GM18858 (cell line): ENCODE results near the gene OR51T1.
"Not testable (repeated sequence)": the region's sequence is repeated elsewhere in the genome, so short reads cannot be mapped to it uniquely, and the experiment has no call there.

Experiments used
- ATAC-seq: cut with Tn5 transposase; IDR thresholded peaks from one replicate; pipeline ENCODE4 v1.9.1; 2021; ENCODE audit not compliant: unreplicated experiment

OR51T1 gene

GRCh38 chr11:4881860-4882500 is at the start of gene OR51T1:
Gene OR51T1, plus strand, starts transcription at chr11:4881900. Its CDS starts 0 bp downstream, at chr11:4881900.
- ATAC-seq, result no peak

GRCh38 chr11:4839851-4840549 is 41.7 kb upstream of the OR51T1 start:
- ATAC-seq, result no peak

- ATAC-seq, result no peak
Measured at GRCh38 chr11:4848908-4849532, 32.7 kb upstream of the OR51T1 start, which contains the start of gene OR51S1. Gene OR51S1, minus strand, starts transcription at chr11:4849208. Its CDS starts 0 bp downstream, at chr11:4849208.

GRCh38 chr11:4851033-4851432 is 30.7 kb upstream of the OR51T1 start:
- no peak for ATAC-seq

- not testable (repeated sequence) for ATAC-seq
Measured at GRCh38 chr11:4854286-4854685, 27.4 kb upstream of the OR51T1 start.

- no peak for ATAC-seq
Measured at GRCh38 chr11:4862447-4863236, 19.1 kb upstream of the OR51T1 start.

- ATAC-seq, result no peak
Measured at GRCh38 chr11:4863876-4864275, 17.8 kb upstream of the OR51T1 start.

- no peak for ATAC-seq
Measured at GRCh38 chr11:4865855-4866254, 15.8 kb upstream of the OR51T1 start.

GRCh38 chr11:4881188-4881587 is 512 bp upstream of the OR51T1 start:
- no peak for ATAC-seq

- no peak for ATAC-seq
Measured at GRCh38 chr11:4882543-4882942, 843 bp downstream of the OR51T1 start.

GRCh38 chr11:4884361-4884760 is 2.7 kb downstream of the OR51T1 start:
- ATAC-seq, result no peak

GRCh38 chr11:4886186-4886585 is 4.5 kb downstream of the OR51T1 start:
- ATAC-seq, result no peak

- no peak for ATAC-seq
Measured at GRCh38 chr11:4887591-4887990, 5.9 kb downstream of the OR51T1 start.

- ATAC-seq, result no peak
Measured at GRCh38 chr11:4890279-4890678, 8.6 kb downstream of the OR51T1 start.

GRCh38 chr11:4891996-4892640 is 10.4 kb downstream of the OR51T1 start:
- ATAC-seq, result no peak

- no peak for ATAC-seq
Measured at GRCh38 chr11:4903484-4903883, 21.8 kb downstream of the OR51T1 start, which contains the start of gene OR51A7. Gene OR51A7, plus strand, starts transcription at chr11:4903783. Its CDS starts 3,587 bp downstream, at chr11:4907370.

- no peak for ATAC-seq
Measured at GRCh38 chr11:4916581-4916980, 34.9 kb downstream of the OR51T1 start.

GRCh38 chr11:4919250-4919649 is 37.5 kb downstream of the OR51T1 start, which contains the start of gene OR51G2:
Gene OR51G2, minus strand, starts transcription at chr11:4919350. Its CDS starts 3,687 bp downstream, at chr11:4915663.
- ATAC-seq, result no peak

- ATAC-seq, result no peak
Measured at GRCh38 chr11:4921796-4922195, 40.1 kb downstream of the OR51T1 start.

- no peak for ATAC-seq
Measured at GRCh38 chr11:4922304-4922703, 40.6 kb downstream of the OR51T1 start.

- ATAC-seq, result no peak
Measured at GRCh38 chr11:4924239-4924638, 42.5 kb downstream of the OR51T1 start, which contains the start of gene OR51G1. Gene OR51G1, minus strand, starts transcription at chr11:4924339. Its CDS starts 0 bp downstream, at chr11:4924339.
